Activated naive CD4-positive, alpha-beta T cell treated with anti-CD3 and anti-CD28 coated beads, Interleukin-2, amount 10 ng/mL, durations not matched to agents 7 days and 5 days (primary cell): ENCODE results near the gene ERBB2.

Source experiments
- CTCF ChIA-PET: fragments of 350-600 bp; sonication (Branson Sonifier 250); formaldehyde crosslinking; loops from one replicate; lab custom pipeline; 2021; ENCODE audit warnings: antibody characterized with exemption; lab: Charles Lee
- DNase-seq: peaks from one replicate; pipeline ENCODE4 v3.0.0-alpha.2; 2020
- H3K27ac Mint-ChIP-seq: one replicate; pipeline ENCODE4 v1.8.0; 2021; ENCODE audit warnings: mild to moderate bottlenecking, moderate library complexity, mixed read lengths
- H3K27me3 Mint-ChIP-seq: one replicate; pipeline ENCODE4 v1.8.0; 2021; ENCODE audit warnings: mild to moderate bottlenecking, mixed read lengths
- H3K36me3 Mint-ChIP-seq: one replicate; pipeline ENCODE4 v1.8.0; 2021; ENCODE audit warnings: mixed read lengths
- H3K4me1 Mint-ChIP-seq: one replicate; pipeline ENCODE4 v1.8.0; 2021; ENCODE audit warnings: mixed read lengths
- H3K4me3 Mint-ChIP-seq: one replicate; pipeline ENCODE4 v1.8.0; 2021; ENCODE audit warnings: mild to moderate bottlenecking, moderate library complexity, mixed read lengths
- H3K9me3 Mint-ChIP-seq: one replicate; pipeline ENCODE4 v1.8.0; 2021; ENCODE audit warnings: mixed read lengths

The ERBB2 gene

GRCh38 chr17:39699818-39700147 is at the start of gene ERBB2:
TSS of gene ERBB2 (plus strand) at chr17:39700064. CDS start at chr17:39700239, 175 bp downstream.
- Mint-ChIP-seq H3K36me3 (no peaks in the 10 kb centered on the region), H3K9me3 (no peaks in the 10 kb centered on the region), H3K27ac (no peak within 1 kb of the TSS), H3K27me3 (peaks cover 74% of the 10 kb centered on the region), H3K4me1 (peaks cover 10% of the 10 kb centered on the region), H3K4me3 (peak within 1 kb of the TSS; percentile 43)
- CTCF ChIA-PET, result interaction anchor here (1.0 kb wide), 1 partner anchor 11 kb away, joined by 3 read pairs; the partner anchor contains the start of gene PGAP3
- DNase-seq, result no peak

GRCh38 chr17:39650121-39650579 is 49.7 kb upstream of the ERBB2 start:
- H3K36me3 Mint-ChIP-seq, result peaks cover 19% of the 10 kb centered on the region
- no peaks in the 10 kb centered on the region for H3K9me3 Mint-ChIP-seq
- H3K27me3 Mint-ChIP-seq, result no peaks in the 10 kb centered on the region
- H3K4me1 Mint-ChIP-seq, result peaks cover 29% of the 10 kb centered on the region
- DNase-seq, result no peak
- no peak overlapping the region for H3K4me3 Mint-ChIP-seq
- no peak overlapping the region for H3K27ac Mint-ChIP-seq
- CTCF ChIA-PET, result interaction anchor here (1.5 to 18.2 kb wide), 3 partner anchors 16 to 28 kb away, joined by 5 to 200 read pairs (median 55); no protein-coding TSS in a partner anchor

- no peak overlapping the region for H3K4me3 Mint-ChIP-seq
- DNase-seq, result no peak
- H3K9me3 Mint-ChIP-seq, result no peaks in the 10 kb centered on the region
- no peaks in the 10 kb centered on the region for H3K27me3 Mint-ChIP-seq
- CTCF ChIA-PET, result interaction anchor here (0.6 to 18.2 kb wide), 8 partner anchors 10 to 61 kb away, joined by 3 to 200 read pairs (median 10); no protein-coding TSS in a partner anchor
- peaks cover 26% of the 10 kb centered on the region for H3K36me3 Mint-ChIP-seq
- H3K4me1 Mint-ChIP-seq, result peaks cover 36% of the 10 kb centered on the region
- H3K27ac Mint-ChIP-seq, result peak overlapping the region; percentile 19
Measured at GRCh38 chr17:39651923-39652586, 47.8 kb upstream of the ERBB2 start.

GRCh38 chr17:39652587-39653315 is 47.1 kb upstream of the ERBB2 start:
- peaks cover 36% of the 10 kb centered on the region for H3K4me1 Mint-ChIP-seq
- no peak for DNase-seq
- H3K36me3 Mint-ChIP-seq, result peaks cover 25% of the 10 kb centered on the region
- no peak overlapping the region for H3K4me3 Mint-ChIP-seq
- no peaks in the 10 kb centered on the region for H3K27me3 Mint-ChIP-seq
- no peaks in the 10 kb centered on the region for H3K9me3 Mint-ChIP-seq
- CTCF ChIA-PET, result interaction anchor here (0.6 to 18.2 kb wide), 8 partner anchors 10 to 100 kb away, joined by 3 to 200 read pairs (median 10); no protein-coding TSS in a partner anchor
- peak overlapping the region; percentile 49 for H3K27ac Mint-ChIP-seq

GRCh38 chr17:39653316-39653661 is 46.6 kb upstream of the ERBB2 start:
- Mint-ChIP-seq H3K4me3 (no peak overlapping the region), H3K4me1 (peaks cover 41% of the 10 kb centered on the region), H3K9me3 (no peaks in the 10 kb centered on the region), H3K27me3 (no peaks in the 10 kb centered on the region), H3K36me3 (peaks cover 28% of the 10 kb centered on the region), H3K27ac (no peak overlapping the region)
- CTCF ChIA-PET, result interaction anchor here (0.8 to 18.2 kb wide), 21 partner anchors 9 to 333 kb away, joined by 3 to 200 read pairs (median 5); partner anchors contain the start of genes PPP1R1B and TCAP
- DNase-seq, result no peak

- Mint-ChIP-seq H3K4me1 (peaks cover 46% of the 10 kb centered on the region), H3K4me3 (no peak overlapping the region), H3K36me3 (peaks cover 27% of the 10 kb centered on the region), H3K9me3 (no peaks in the 10 kb centered on the region), H3K27ac (no peak overlapping the region), H3K27me3 (no peaks in the 10 kb centered on the region)
- DNase-seq, result peak; percentile 90
- CTCF ChIA-PET, result interaction anchor here (0.6 to 18.2 kb wide), 25 partner anchors 9 to 332 kb away, joined by 3 to 200 read pairs (median 4); partner anchors contain the start of genes IKZF3, PPP1R1B and TCAP
Measured at GRCh38 chr17:39653662-39654331, 46.1 kb upstream of the ERBB2 start.

- Mint-ChIP-seq H3K27me3 (no peaks in the 10 kb centered on the region), H3K27ac (peak overlapping the region; percentile 80), H3K4me1 (peaks cover 57% of the 10 kb centered on the region), H3K4me3 (no peak overlapping the region), H3K9me3 (no peaks in the 10 kb centered on the region), H3K36me3 (peaks cover 28% of the 10 kb centered on the region)
- CTCF ChIA-PET, result interaction anchor here (0.7 to 18.2 kb wide), 15 partner anchors 8 to 254 kb away, joined by 3 to 200 read pairs (median 9); partner anchors contain the start of genes IKZF3, MIEN1, PPP1R1B and TCAP
- no peak for DNase-seq
Measured at GRCh38 chr17:39655105-39655504, 44.8 kb upstream of the ERBB2 start.

GRCh38 chr17:39658346-39658745 is 41.5 kb upstream of the ERBB2 start:
- CTCF ChIA-PET, result interaction anchor here (0.6 kb wide), 1 partner anchor 37 kb away, joined by 3 read pairs; no protein-coding TSS in a partner anchor
- no peak for DNase-seq
- Mint-ChIP-seq H3K36me3 (peaks cover 32% of the 10 kb centered on the region), H3K27ac (peak overlapping the region; percentile 37), H3K4me3 (no peak overlapping the region), H3K4me1 (peaks cover 44% of the 10 kb centered on the region), H3K9me3 (no peaks in the 10 kb centered on the region), H3K27me3 (no peaks in the 10 kb centered on the region)

GRCh38 chr17:39658760-39659159 is 41.1 kb upstream of the ERBB2 start:
- H3K27me3 Mint-ChIP-seq, result no peaks in the 10 kb centered on the region
- no peaks in the 10 kb centered on the region for H3K9me3 Mint-ChIP-seq
- H3K4me3 Mint-ChIP-seq, result no peak overlapping the region
- DNase-seq, result no peak
- CTCF ChIA-PET, result interaction anchor here (0.6 kb wide), 1 partner anchor 37 kb away, joined by 3 read pairs; no protein-coding TSS in a partner anchor
- H3K27ac Mint-ChIP-seq, result no peak overlapping the region
- H3K4me1 Mint-ChIP-seq, result peaks cover 41% of the 10 kb centered on the region
- H3K36me3 Mint-ChIP-seq, result peaks cover 30% of the 10 kb centered on the region

GRCh38 chr17:39659279-39660010 is 40.4 kb upstream of the ERBB2 start:
- Mint-ChIP-seq H3K27me3 (no peaks in the 10 kb centered on the region), H3K36me3 (peaks cover 29% of the 10 kb centered on the region), H3K4me3 (no peak overlapping the region), H3K27ac (peak overlapping the region; percentile 86), H3K4me1 (peaks cover 37% of the 10 kb centered on the region), H3K9me3 (no peaks in the 10 kb centered on the region)
- CTCF ChIA-PET, result interaction anchor here (1.0 to 1.1 kb wide), 2 partner anchors 12 to 114 kb away, joined by 3 to 5 read pairs; no protein-coding TSS in a partner anchor
- DNase-seq, result no peak

- H3K4me3 Mint-ChIP-seq, result no peak overlapping the region
- peaks cover 4% of the 10 kb centered on the region for H3K27me3 Mint-ChIP-seq
- no peaks in the 10 kb centered on the region for H3K9me3 Mint-ChIP-seq
- no peak for DNase-seq
- H3K27ac Mint-ChIP-seq, result peak overlapping the region; percentile 86
- H3K36me3 Mint-ChIP-seq, result peaks cover 27% of the 10 kb centered on the region
- CTCF ChIA-PET, result interaction anchor here (1.0 to 1.1 kb wide), 2 partner anchors 11 to 115 kb away, joined by 3 to 5 read pairs; no protein-coding TSS in a partner anchor
- peaks cover 31% of the 10 kb centered on the region for H3K4me1 Mint-ChIP-seq
Measured at GRCh38 chr17:39660011-39660360, 39.9 kb upstream of the ERBB2 start.

- peak overlapping the region; percentile 84 for H3K27ac Mint-ChIP-seq
- no peak overlapping the region for H3K4me3 Mint-ChIP-seq
- DNase-seq, result no peak
- H3K4me1 Mint-ChIP-seq, result peaks cover 24% of the 10 kb centered on the region
- H3K36me3 Mint-ChIP-seq, result peaks cover 22% of the 10 kb centered on the region
- no peaks in the 10 kb centered on the region for H3K9me3 Mint-ChIP-seq
- CTCF ChIA-PET, result interaction anchor here (0.9 to 3.5 kb wide), 4 partner anchors 7 to 115 kb away, joined by 3 to 15 read pairs (median 4); no protein-coding TSS in a partner anchor
- peaks cover 11% of the 10 kb centered on the region for H3K27me3 Mint-ChIP-seq
Measured at GRCh38 chr17:39660397-39661385, 39.2 kb upstream of the ERBB2 start.
